Measurements from ENCODE around the gene EFCAB6. TPM values are rescaled to one million over a fixed set of nuclear protein-coding genes. Genes with fewer than 3 reads are reported as not detected.

EFCAB6 gene
- total and polyA plus RNA-seq, 9 of the 15 experiments (the other 6 are each of a cell fraction or from before 2014, with no cell fraction given) = 0.06 TPM; not detected in 8

GRCh38 chr22:43733138-43733537, 79.0 kb downstream of the EFCAB6 start:
- H3K27ac ChIP-seq (ENCODE audit: extremely low read depth, low read depth, low read length) = no peak overlapping the region
- H3K4me1 ChIP-seq (replicated peaks in 1 of 2; ENCODE audit: control insufficient read depth in 2 of 2, insufficient read depth in 2 of 2, low read length in 2 of 2) = no peaks in the 10 kb centered on the region
- H3K4me3 ChIP-seq = no peak overlapping the region
- intact Hi-C loops (cut with micrococcal nuclease) = no loop called here
- H3K79me2 ChIP-seq (ENCODE audit: control insufficient read depth, insufficient read depth, low read length) = no peaks in the 10 kb centered on the region
- H4K20me1 ChIP-seq (replicated peaks; ENCODE audit: control insufficient read depth, insufficient read depth, low read length) = no peaks in the 10 kb centered on the region
- H3K9ac ChIP-seq (ENCODE audit: insufficient read depth in 1 of 2, low read depth in 2 of 2, low read length in 2 of 2) = no peak overlapping the region
- H3K9me1 ChIP-seq (ENCODE audit: control insufficient read depth, insufficient read depth, low read length) = no peaks in the 10 kb centered on the region
- ChIA-PET POLR2A (no interaction called here), CTCF (ENCODE audit: low intra/inter-chr PET ratio) (no interaction called here)
- no peaks in the 10 kb centered on the region for H3K36me3 ChIP-seq (ENCODE audit: control insufficient read depth, insufficient read depth, low read length)
- no peak overlapping the region for H2AFZ ChIP-seq (ENCODE audit: low read depth, low read length)
- no TSS peak for BruUV-seq (replicated peaks)
- H3K9me3 ChIP-seq (replicated peaks; ENCODE audit: control insufficient read depth, insufficient read depth, low read depth, low read length) = no peaks in the 10 kb centered on the region; the same call in 1 of the 2 replicates
- FAIRE-seq (no peak), DNase-seq (ENCODE audit: extremely low read depth in 1 of 4, low spot score in 3 of 4) (no peak), ATAC-seq (no peak)
- no peaks in the 10 kb centered on the region; a peak in 1 of 5 replicates for H3K27me3 ChIP-seq (ENCODE audit: control insufficient read depth in 2 of 2, insufficient read depth in 2 of 2, low read length in 2 of 2)
- WGBS (ENCODE audit: insufficient coverage, low coverage, missing lambda C conversion rate) = 0% methylated on average over 2 of the region's 2 CpGs
- in situ Hi-C loops (cut with MboI) = no loop called here
- H3K4me2 ChIP-seq (ENCODE audit: insufficient read depth, low read length) = no peak overlapping the region
- TF ChIP-seq FOXP4 (CRISPR knock-in tag; IDR thresholded peaks at IDR 0.05; ENCODE audit: borderline replicate concordance) = no peak
- TF ChIP-seq MAFF (IDR thresholded peaks at IDR 0.05; ENCODE audit: low read length) = no peak
- TF ChIP-seq ZNF592 (IDR thresholded peaks at IDR 0.05) = no peak
- no peak for TF ChIP-seq SMARCB1 (IDR thresholded peaks at IDR 0.05; ENCODE audit: insufficient read length, low read depth)
- no peak for TF ChIP-seq ZNF280A (IDR thresholded peaks at IDR 0.05; ENCODE audit: low read depth, partially characterized antibody)
- TF ChIP-seq CBFA2T2 (conservative IDR thresholded peaks at IDR 0.05) = no peak
- TF ChIP-seq CHAMP1 (IDR thresholded peaks at IDR 0.05) = no peak
- TF ChIP-seq ZNF785 (CRISPR knock-in tag; IDR thresholded peaks at IDR 0.05) = no peak
- no peak for TF ChIP-seq ZNF707 (CRISPR knock-in tag; conservative IDR thresholded peaks at IDR 0.05)
- TF ChIP-seq MXD1 (CRISPR knock-in tag; IDR thresholded peaks at IDR 0.05; ENCODE audit: borderline replicate concordance, poor library complexity, severe bottlenecking) = no peak

Measured in K562 (cell line).